ENCODE measurements around the gene CBFA2T3.

CBFA2T3 gene

DNA sequence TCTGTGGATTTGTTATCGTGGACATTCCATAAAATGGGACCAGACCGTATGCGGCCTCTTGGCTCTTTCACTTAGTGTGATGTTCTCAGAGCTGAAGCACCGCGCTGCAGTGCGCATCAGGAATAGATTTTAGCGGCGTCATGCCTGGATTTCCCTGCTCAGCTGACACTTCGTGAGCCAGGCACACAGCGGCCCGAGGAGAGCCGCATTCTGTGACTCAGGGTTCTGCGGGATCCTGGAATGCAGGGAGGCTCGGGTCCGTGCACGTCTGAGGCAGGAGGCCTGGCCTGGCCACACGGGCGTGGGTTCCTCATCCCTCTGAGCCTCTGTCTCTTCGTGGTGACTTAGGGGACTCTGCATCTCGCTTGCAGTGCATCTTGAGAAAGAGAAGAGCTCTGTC, 13.4 kb downstream of the CBFA2T3 start:
- FAIRE-seq (no peak), DNase-seq (ENCODE audit: low spot score) (peak; percentile 36)

DNA sequence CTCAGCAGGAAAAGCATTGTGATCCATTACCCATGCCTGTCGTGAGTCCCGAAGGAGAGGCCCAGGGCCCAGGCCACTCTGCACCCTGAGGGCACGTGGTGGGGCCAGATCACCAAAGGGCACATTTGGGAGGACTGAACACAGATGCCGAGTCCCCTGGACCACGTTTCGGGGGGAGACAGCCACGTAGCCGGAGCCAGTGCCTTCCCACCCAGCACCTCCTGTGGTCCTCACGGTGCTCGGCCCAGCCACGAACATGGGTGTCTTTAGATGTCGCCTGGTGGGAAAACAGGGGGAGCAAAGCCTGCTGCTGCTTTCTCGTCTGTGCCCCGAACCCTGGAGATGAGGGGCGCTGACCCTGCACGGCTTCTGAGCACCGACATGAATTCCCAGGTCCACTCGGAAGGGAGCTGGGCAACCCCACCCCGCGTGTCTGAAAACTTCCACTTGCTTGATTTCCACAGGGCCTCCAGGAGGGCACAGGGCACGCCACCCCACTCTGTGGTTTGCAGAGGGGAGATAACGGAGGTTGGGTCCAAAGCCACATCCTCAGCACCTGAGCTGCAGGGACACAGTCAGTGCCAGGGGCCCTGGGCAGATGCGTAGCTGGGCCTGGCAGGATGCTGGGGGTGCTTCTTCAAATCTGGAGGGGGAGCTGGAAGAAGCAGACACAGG, 14.4 kb downstream of the CBFA2T3 start:
- FAIRE-seq (no peak), DNase-seq (ENCODE audit: low spot score) (no peak)

DNA sequence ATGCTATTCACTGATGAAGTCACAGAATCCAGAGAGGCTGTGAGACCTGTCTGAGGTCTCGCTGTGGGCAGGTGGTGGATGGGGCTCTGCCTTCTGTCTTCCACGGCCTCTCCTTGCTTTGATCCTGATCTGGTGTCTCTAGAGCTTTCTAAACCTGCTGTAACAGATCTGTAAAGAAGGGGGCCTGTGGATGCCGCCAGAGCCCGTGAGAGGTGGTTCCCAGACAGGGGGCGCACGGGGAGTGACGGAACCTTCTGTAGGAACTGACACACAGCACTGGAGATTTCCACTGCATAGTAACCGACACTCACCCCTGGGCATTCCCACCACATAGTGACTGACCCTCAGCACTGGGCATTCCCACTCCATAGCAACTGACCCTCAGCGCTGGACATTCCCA, 16.0 kb downstream of the CBFA2T3 start:
- no peak for DNase-seq (ENCODE audit: low spot score)
- no peak for FAIRE-seq

DNA sequence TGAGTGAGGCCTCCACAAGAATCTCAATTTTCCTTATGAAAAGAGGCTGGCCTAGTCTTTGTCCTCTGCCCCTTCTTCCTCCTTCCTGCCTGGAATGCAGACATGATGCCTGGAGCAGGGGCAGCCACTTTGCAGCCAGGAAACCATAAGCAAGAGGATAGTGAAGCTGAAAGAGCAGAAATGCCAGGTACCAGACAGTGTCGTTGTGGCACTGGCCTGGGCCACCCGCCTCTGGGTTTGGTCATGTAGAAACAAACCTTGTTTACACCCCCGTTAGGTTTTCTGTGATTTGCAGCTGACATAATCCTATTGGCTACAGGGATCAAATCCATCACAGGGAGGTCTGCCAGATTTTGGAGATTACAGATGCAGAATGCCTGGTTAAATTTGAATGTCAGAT, 16.5 kb downstream of the CBFA2T3 start:
- FAIRE-seq (no peak), DNase-seq (ENCODE audit: low spot score) (no peak)

DNA sequence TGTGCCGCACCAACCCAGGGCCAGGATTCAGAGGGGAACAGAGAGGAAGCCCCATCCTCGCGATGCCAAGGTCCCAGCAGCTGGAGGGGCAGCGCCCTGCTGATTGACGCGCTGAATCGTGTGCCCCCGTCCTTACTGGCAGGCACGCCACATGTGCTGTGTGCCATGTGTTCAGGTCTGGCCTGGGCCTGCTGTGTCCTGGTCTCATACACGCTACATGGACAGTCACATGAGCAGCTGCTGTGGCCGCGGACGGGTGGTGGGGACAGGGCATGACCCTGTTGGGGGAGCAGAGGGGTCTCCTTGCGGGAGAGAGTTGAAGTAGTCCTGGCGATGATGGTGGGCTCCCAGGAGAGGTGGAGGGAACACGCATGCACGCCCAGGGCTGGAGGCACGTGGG, 18.0 kb downstream of the CBFA2T3 start:
- DNase-seq (ENCODE audit: low spot score) = no peak
- no peak for FAIRE-seq

DNA sequence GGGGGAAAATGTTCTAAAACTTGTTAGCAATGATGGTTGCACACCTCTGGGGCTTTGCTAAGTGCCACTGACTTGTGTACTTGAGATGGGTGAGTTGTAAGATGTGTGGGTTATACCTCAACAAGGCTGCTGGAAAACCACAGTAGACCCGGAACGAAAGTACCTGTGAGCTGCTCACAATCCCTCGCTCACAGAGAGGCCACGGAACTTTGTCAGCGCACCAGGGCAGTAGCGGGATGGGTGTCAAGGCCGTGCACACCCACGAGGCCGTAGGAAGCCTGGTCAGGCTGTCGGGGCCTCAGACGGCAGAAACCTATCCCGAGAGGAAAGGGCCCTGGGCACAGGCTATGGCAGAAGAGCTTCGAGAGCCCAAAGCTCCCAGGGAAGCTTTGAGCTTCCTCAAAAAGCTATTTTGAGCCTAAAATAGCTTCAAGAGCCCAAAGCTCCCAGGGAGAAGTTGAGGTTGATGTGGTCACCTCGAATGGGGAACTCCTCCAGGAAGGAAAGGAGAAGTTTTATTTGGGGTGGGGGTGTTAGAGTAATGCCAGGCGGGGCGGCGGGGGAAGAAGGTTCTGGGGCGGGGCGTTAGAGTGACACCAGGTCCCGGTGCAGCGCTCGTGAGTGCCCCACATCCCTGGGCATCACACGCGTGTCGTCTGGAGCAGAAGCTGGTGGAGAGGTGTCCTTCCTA, 19.0 kb downstream of the CBFA2T3 start:
- DNase-seq (ENCODE audit: low spot score) (no peak), FAIRE-seq (no peak)

DNA sequence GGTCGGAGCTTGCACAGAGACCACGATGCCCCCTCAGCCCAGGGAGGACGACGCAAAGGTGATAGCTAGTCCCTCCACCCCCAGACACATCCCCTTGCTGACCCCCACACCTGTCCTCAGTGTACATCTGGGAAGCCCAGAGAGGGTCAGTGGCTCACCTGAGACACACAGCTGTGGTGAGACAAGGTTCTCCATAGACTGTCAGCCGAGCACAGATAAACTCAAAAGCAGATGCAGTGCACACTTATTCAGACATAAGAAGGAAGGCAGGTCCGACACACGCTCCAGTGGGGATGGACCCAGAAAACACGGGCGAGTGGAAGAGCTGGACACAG, 19.6 kb downstream of the CBFA2T3 start:
- no peak for FAIRE-seq
- no peak for DNase-seq (ENCODE audit: low spot score)

DNA sequence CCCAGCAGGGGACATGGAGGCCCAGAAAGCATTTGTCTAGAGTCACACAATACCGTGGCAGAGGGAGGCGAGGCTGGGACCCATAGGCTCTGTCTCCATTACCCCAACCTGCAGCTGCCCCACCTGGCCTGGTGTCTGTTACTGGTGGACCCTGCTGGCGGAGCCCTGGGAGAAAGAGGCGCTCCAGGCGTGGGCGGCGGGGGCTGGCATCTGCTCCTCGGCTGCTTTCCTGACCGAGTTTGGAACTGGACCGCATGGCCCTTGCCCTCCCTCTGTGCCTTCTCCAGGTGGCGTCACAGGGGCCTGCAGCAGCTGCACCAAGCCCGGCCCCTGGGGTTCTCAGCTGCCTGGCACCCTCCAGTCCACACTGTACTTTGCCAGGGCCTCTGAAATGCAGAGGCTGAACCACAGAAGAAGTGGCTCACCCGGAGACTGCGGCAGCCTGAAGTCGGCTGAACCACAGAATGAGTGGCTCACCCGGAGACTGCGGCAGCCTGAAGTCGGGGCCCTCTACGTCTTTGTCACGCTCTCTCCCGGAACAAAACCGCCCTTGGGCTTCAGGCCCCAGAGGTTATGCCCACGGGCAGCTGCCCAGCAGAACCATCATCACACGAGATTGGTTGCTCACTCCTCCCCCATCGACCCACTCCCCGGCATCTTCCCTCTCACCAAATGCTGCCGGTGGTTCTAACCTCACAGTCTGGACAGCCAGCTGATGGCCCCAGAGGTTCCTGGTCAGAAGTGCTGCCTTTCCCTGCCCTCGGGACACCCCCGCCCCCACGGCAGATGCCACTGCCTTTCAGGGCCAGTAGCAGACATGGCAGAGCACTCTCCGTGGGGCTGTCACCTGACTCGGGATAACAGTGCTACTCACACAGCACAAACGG, 20.2 kb downstream of the CBFA2T3 start:
- DNase-seq (ENCODE audit: low spot score) (no peak), FAIRE-seq (no peak)

DNA sequence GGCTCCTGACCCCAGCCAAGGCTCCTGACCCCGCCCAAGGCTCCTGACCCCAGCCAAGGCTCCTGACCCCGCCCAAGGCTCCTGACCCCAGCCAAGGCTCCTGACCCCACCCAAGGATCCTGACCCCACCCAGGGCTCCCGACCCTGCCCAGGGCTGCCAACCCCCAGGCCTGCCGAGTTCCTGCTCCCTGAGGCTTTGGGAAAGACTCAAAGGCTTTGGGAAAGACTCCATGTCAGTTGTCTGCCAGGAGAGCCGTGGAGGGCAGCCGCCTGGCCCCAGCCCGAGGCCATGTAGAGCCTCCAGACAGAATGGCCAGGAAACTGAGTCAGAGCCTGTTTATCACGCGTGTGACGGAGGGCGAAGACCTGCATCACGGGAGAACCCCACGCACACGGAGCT, 21.1 kb downstream of the CBFA2T3 start:
- FAIRE-seq (no peak), DNase-seq (ENCODE audit: low spot score) (no peak)

DNA sequence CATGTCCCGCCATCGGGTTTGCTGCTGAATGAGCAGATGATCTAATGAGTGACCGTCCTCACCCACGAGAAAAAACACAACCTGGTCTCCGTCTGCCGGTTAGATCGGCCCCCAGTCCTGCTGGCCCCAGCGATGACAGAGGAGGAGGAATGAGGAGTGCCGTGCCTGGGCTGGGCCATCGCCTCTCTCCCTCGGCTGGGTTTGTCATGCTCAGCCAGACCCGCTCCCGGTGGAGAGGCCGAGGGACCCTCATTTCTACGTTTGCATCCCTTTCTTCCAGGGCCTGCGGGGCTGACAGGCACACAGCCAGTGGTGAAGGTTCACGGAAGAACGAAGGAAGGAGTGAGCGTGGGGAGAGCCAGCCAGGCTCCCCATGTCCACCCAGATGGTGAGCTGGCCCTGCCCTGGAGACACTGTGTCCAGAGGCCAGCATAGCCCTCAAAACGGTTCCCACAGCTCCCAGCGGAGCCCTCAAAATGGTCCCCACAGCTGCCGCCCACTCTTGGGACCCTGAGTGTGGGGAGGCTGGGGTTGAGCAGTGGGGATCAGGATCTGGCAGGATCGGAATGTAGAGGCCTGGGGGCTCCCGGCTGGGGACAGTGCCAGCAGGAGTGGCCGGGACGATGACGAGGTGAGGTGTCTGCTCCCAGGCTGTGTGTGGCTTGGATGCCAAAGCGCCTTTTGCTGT, 23.9 kb downstream of the CBFA2T3 start:
- FAIRE-seq (no peak), DNase-seq (ENCODE audit: low spot score) (no peak)

DNA sequence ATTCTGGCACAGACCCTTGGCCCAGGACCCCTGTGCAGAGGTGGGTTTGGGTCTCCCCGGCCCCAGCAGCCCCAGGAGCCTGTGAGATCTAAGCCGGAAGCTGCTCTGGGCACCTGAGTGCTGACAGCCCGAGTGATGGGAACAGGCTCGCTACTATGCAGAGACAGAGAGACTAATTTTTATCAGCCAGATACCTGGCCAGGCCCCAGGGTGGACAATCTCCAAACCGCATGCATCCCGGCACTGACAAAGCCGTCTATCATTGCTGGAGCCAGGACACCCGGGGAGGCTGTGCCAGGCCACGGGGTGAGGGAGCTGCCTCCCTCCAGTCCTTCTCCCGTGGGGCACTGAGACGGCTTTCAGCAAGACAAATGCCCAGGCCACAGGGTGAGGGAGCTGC, 25.0 kb downstream of the CBFA2T3 start:
- FAIRE-seq = no peak
- DNase-seq (ENCODE audit: low spot score) = no peak

DNA sequence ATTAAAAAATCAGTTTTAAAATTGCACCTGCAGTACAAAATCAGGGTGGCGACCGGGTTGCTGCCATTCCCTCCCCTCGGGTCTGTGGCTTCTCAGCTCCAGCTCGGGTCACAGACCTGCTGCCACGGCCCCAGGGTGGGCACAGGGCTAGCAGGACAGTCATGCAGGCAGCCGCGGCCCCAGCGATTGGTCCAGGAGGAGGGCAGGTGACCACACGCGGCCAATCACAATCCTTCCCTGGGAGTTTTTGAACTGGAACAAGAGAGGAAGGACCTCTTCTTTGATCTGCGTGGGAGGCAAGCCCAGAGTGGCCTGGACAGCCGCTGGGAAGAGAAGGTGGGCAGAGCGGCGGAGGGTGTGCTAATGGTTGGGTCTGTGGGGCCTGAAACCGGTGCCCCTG, 25.5 kb downstream of the CBFA2T3 start:
- DNase-seq (ENCODE audit: low spot score) (no peak), FAIRE-seq (no peak)

DNA sequence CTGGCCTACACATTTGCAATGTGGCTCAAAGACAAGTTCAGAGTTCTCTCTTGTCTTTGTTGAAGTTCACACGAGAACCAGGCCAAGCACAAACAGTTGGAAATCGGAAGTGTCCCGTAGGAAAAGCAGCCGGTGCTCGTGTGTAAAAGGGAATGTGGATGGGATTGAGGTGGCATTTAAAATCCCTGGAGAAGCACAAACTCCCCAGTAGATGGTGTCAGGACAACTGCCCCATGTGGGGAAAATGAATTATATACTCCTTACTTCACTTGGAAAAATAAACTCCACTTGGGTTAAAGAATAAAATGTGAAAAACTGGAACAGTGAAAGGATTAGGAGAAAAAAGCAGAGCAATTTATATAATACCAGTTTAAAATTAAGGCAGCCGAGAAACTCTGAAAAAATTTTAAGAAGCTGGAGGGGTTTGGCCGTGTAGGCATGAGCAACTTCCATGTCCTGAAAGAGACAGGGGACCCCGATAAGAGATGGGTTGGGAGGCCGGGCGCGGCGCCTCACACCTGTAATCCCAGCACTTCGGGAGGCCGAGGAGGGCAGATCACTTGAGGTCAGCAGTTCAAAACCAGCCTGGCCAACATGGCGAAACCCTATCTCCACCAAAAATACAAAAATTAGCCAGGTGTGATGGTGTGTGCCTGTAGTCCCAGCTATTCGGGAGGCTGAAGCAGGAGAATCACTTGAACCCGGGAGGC, 28.1 kb downstream of the CBFA2T3 start:
- no peak for DNase-seq (ENCODE audit: low spot score)
- no peak for FAIRE-seq

DNA sequence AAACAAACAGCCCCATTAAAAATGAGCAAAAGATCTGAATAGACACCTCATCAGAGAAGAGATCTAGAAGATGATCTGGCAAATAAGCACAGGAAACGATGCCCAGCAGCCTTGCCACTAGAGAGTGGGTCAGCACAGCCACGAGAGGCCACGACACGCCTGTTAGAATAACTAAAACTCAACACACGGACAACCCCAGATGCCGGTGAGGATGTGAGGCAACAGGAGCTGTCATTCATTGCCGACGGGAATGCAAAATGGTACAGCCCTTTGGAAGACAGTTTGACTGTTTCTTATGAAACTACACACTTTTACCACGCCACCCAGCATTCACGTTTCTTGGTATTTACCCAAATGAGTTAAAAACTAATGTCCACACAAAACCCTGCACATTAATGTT, 31.5 kb downstream of the CBFA2T3 start:
- DNase-seq (ENCODE audit: low spot score) = no peak
- FAIRE-seq = no peak

DNA sequence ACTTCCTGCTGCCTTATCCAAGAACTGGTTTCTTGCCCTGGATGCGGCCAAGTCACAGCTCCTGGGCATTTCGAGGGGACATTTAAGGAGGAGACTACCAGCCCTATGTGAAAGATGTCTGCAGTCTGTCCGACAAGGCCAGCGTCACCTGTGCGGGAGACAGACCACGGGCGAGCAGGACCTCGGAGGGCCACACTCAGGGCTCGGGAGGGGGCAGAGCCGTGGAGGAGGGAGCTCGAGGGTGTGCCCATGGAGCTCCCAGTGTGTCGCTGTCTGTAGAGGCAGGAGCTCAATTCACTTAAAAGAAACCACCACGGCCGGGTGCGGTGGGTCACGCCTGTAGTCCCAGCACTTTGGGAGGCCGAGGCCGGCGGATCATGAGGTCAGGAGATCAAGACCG, 33.3 kb downstream of the CBFA2T3 start:
- FAIRE-seq (no peak), DNase-seq (ENCODE audit: low spot score) (no peak)

DNA sequence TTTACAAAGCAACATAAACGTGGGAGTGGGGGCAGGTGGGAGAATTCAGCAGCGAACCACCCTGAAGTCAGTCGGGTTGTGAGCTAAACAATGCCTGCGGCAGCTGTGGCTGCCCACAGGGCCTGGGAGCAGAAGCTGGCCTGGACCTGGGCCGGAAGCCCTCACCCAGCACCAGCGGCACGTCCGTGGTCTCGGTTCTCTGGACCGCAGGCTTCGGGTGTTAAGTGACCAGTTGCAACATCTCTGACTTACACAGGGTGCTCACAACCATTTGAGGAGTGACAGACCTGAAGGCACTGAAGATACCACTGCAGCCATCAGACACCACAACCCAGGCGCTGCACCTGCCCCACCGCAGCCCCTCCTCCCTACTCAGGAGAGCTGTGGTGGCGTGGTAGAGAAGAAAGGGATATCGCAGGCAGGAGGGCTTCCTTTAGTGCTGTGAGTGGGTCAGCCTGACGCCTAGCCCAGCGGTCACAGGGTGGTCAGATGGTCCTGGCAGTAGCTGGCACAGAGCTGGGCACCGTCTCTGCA, 33.8 kb downstream of the CBFA2T3 start:
- FAIRE-seq = no peak
- no peak for DNase-seq (ENCODE audit: low spot score)

DNA sequence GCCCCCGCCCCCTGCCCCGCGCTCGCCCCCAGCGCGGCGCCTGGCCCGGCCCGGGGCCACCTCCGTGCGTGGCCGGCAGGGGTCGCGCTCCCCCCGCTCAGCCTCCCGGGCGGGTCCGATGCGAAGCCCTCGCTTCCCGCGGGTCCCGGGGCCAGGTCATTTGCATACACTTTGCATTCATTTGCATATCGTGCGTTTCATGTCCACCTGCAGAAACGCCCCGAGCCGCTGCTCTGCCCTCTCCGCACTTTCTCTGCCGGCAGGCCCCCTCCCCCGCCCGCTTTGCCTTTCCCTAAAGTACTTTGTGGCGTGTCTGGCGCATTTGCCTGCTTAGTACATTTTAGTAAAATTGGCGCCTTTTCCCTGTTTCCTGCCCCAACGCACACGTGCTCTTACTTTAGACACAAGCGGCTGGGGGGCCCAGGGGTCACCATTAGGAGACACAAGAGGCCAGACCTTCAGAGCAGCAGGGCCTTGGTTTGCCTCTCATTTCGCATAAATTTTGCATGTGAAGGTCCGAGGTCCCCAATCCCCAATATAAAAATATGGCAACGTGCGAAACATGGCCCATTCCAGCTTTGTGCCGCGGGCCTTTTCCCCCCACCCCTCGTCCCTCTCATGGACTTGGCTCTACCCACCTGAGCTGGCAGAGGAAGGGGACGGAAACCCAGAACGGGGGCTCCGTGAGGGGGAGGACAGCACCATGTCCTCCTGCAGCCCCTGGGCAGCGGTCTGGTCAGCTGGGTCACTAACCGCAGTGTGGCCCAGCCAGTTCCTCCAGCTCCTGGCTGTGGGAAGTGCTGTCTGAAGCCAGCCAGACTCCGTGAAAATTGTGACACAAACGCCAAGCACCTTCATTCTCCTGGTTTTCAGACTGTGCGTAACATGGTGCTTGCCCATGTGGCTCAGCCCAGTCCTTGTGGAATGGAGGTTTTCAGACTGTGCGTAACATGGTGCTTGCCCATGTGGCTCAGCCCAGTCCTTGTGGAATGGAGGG, 34.8 kb downstream of the CBFA2T3 start:
- FAIRE-seq (no peak), DNase-seq (ENCODE audit: low spot score) (no peak)

DNA sequence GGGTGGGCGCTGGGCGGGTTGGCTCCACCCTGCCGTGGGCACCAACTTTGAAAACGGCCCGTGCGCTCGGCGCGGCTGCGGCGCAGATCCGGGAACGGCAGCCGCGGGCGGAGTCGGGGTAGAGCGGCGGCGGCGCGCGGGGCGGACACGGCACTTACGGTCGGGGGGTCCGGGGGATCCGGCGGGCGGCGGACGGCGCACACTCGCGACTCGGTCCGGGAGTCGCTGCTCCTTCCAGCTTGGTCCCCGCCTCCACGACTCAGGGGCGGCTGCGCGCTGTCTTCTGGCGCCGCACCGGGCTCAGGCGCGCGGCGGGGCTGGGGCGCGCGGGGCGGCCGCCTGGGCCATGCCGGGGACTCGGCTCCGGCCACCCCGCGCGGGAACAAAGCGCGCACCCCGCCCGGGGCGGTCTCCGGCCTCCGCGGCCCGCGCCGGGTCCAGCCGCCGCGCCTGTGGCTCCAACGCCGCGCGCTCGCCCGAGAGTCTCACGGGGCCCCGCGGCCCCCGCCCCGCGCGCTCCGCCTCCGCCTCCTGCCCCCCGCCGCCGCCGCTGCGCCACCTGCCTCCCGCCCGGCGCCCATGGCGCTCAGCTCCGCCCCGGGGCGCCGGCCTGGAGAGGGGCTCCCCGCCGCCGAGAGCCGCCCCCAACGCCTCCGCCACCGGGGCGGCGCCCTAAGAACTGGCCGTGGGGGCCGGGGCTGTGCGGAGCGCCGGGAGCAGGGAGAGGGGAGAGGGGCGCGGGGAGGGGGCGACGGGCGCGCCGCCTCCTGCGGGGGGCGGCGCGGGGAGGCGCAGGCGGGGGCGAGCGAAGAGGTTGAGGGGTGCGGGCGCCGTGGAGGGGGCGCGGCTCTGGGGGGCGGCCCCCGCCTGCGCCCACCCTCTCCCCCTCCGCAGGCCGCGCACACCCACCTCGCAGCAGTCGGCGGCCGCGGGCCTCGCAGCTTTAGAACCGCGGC, 35.9 kb downstream of the CBFA2T3 start:
- FAIRE-seq (no peak), DNase-seq (ENCODE audit: low spot score) (no peak)

Measured in RCC 7860 (cell line).